B cell (primary cell): ENCODE data around the gene SDK2. TPM values are rescaled to one million over a fixed set of nuclear protein-coding genes. Genes with fewer than 3 reads are reported as not detected.

Source experiments
- ATAC-seq: fragments of 200-7000 bp; cut with Tn5 transposase; one replicate; pipeline ENCODE4 v1.10.0; 2021; ENCODE audit warnings: low read depth, mild to moderate bottlenecking, moderate number of reproducible peaks, moderate library complexity
- CTCF ChIA-PET: fragments of 350-600 bp; sonication (Branson Sonifier 250); formaldehyde crosslinking; loops from one replicate; lab custom pipeline; 2021; ENCODE audit warnings: antibody characterized with exemption, inconsistent platforms; lab: Charles Lee
- POLR2A ChIA-PET: fragments of 350-600 bp; sonication (Branson Sonifier 250); formaldehyde crosslinking; loops from one replicate; lab custom pipeline; 2021; ENCODE audit warnings: antibody characterized with exemption; lab: Charles Lee
- DNase-seq: peaks from one replicate; pipeline ENCODE4 v3.0.0; 2013
- H2AFZ ChIP-seq: 2 replicates; pipeline ENCODE4 v1.6.1; 2012; ENCODE audit warnings: mild to moderate bottlenecking, low read depth, low read length; ENCODE audit not compliant: insufficient read depth, poor library complexity, severe bottlenecking
- H3K27ac ChIP-seq, 2 donors: 1 replicate in 1 of 2; 2 replicates in 1 of 2; pipeline ENCODE4 v1.5.1; 2012 to 2013; ENCODE audit warnings: low read length in 2 of 2, mild to moderate bottlenecking in 2 of 2, moderate library complexity in 1 of 2
- H3K27me3 ChIP-seq, 4 experiments: fragments of 200-600 bp in 1 of 4; sonication (generic) in 1 of 4; replicated peaks in 1 of 4; 1 replicate in 2 of 4; 2 replicates in 2 of 4; pipeline versions ENCODE4 v1.6.1 to v1.7.0; 2013 to 2016; ENCODE audit warnings: low read length in 3 of 4, mild to moderate bottlenecking in 2 of 4, mixed read lengths in 1 of 4, moderate library complexity in 1 of 4; ENCODE audit not compliant: insufficient read depth in 4 of 4, control insufficient read depth in 3 of 4; ENCODE audit errors: control extremely low read depth in 1 of 4
- H3K36me3 ChIP-seq, 2 experiments: replicated peaks in 1 of 2; 1 replicate in 1 of 2; 2 replicates in 1 of 2; pipeline versions ENCODE4 v1.6.1 to v1.7.1; 2013; ENCODE audit warnings: low read length in 1 of 2; ENCODE audit not compliant: insufficient read depth in 2 of 2, control insufficient read depth in 1 of 2; ENCODE audit errors: control extremely low read depth in 1 of 2, extremely low read depth in 1 of 2
- H3K4me1 ChIP-seq, 2 donors: fragments of 200-600 bp in 1 of 2; sonication (generic) in 1 of 2; 1 replicate in 1 of 2; 2 replicates in 1 of 2; pipeline versions ENCODE4 v1.5.1 to v1.6.1; 2013 to 2017; ENCODE audit warnings: low read length in 2 of 2; ENCODE audit not compliant: control insufficient read depth in 2 of 2, insufficient read depth in 2 of 2
- H3K4me2 ChIP-seq: replicated peaks from 2 replicates; pipeline ENCODE3; 2012; ENCODE audit warnings: mild to moderate bottlenecking, low read depth, low read length; ENCODE audit not compliant: poor library complexity, severe bottlenecking
- H3K4me3 ChIP-seq, 5 experiments: fragments of 200-600 bp in 1 of 5; sonication (generic) in 1 of 5; 1 replicate in 3 of 5; 2 replicates in 2 of 5; pipeline versions ENCODE4 v1.5.1 to v1.7.0; 2011 to 2016; ENCODE audit warnings: low read length in 4 of 5, mild to moderate bottlenecking in 4 of 5, low read depth in 2 of 5, control low read depth in 1 of 5, moderate library complexity in 1 of 5; ENCODE audit not compliant: insufficient read depth in 1 of 5; ENCODE audit errors: control extremely low read depth in 1 of 5, extremely low read depth in 1 of 5
- H3K79me2 ChIP-seq: fragments of 200-600 bp; sonication (generic); one replicate; pipeline ENCODE4 v1.6.0; 2016; ENCODE audit warnings: low read length; ENCODE audit not compliant: control insufficient read depth, insufficient read depth
- H3K9ac ChIP-seq: fragments of 200-600 bp; sonication (generic); 2 replicates; pipeline ENCODE4 v1.6.1; 2017; ENCODE audit warnings: mild to moderate bottlenecking, low read length, moderate library complexity
- H3K9me3 ChIP-seq, 3 donors: one replicate each; pipeline versions ENCODE4 v1.6.1 to v1.7.1; 2013; ENCODE audit warnings: low read length in 2 of 3; ENCODE audit not compliant: control insufficient read depth in 2 of 3, insufficient read depth in 1 of 3; ENCODE audit errors: control extremely low read depth in 1 of 3
- H4K20me1 ChIP-seq: 2 replicates; pipeline ENCODE4 v1.6.0; 2012; ENCODE audit warnings: mild to moderate bottlenecking, low read length; ENCODE audit not compliant: insufficient read depth, control insufficient read depth, poor library complexity, severe bottlenecking
- H3K27ac Mint-ChIP-seq: one replicate; pipeline ENCODE4 v1.8.0; 2021; ENCODE audit warnings: mixed read lengths
- H3K27me3 Mint-ChIP-seq: one replicate; pipeline ENCODE4 v1.8.0; 2021; ENCODE audit warnings: mixed read lengths
- H3K4me1 Mint-ChIP-seq: one replicate; pipeline ENCODE4 v1.8.0; 2021; ENCODE audit warnings: mixed read lengths
- H3K4me3 Mint-ChIP-seq: one replicate; pipeline ENCODE4 v1.8.0; 2021; ENCODE audit warnings: mixed read lengths
- H3K9me3 Mint-ChIP-seq: one replicate; pipeline ENCODE4 v1.8.0; 2022; ENCODE audit warnings: mixed read lengths; ENCODE audit not compliant: insufficient read depth
- EZH2 ChIP-seq: IDR thresholded peaks from 2 replicates; pipeline ENCODE4 v1.6.1; 2012; ENCODE audit warnings: borderline replicate concordance, low read depth, mild to moderate bottlenecking, moderate library complexity, low read length; ENCODE audit not compliant: insufficient read depth, poor library complexity, severe bottlenecking
- WGBS: methylation state at CpG from one replicate; pipeline ENCODE4 v1.1.5; 2013; ENCODE audit warnings: missing lambda C conversion rate; ENCODE audit not compliant: insufficient coverage; 5-methylcytosine and 5-hydroxymethylcytosine counted together
- intact Hi-C: fragments of 100-400 bp; cut with micrococcal nuclease; formaldehyde crosslinking; loops from one replicate; pipeline ENCODE4 v1.10.0; 2022
- polyA plus RNA-seq: library from polyadenylated mRNA; depleted of rRNA; stranded (reverse); fragments of >200 nt; gene quantifications from 2 replicates; pipeline ENCODE4 v1.2.3, GENCODE V29; 2012
- total RNA-seq, 2 donors: library from RNA; stranded (reverse); fragments of 120-200 nt in 1 of 2; gene quantifications; 1 replicate in 1 of 2; 2 replicates in 1 of 2; pipeline versions ENCODE4 v1.2.3 to v1.2.4, GENCODE V29; 2013 to 2022
- TF ChIP-seq, protein P1 (sequence below): fragments of 200-600 bp; IDR thresholded peaks from one replicate; pipeline ENCODE4 v1.8.0; 2022; ENCODE audit warnings: antibody characterized with exemption, mild to moderate bottlenecking

Gene SDK2
- total and polyA plus RNA-seq, 2 donors (not counting 1 experiment from before 2014, with no cell fraction given): 3.2 to 13.0 TPM

DNA sequence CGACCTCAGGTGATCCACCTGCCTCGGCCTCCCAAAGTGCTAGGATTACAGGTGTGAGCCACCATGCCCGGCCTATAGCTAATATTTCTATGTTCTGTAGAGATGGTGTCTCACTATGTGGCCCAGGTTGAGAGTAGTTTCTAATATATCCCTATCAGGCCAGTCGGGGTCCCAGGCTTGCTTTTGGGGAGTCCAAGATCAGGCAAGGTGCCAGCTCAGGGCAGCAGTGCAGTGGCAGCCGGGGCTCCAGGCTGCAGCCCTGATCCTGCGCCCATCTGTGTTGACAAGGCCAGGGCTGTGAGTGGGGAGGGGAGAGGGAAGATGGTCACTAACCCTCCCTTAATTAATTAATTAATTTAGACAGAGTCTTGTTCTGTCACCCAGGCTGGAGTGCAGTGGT is 254.8 kb downstream of the SDK2 start:
- DNase-seq: no peak
- H3K4me2 ChIP-seq: no peak overlapping the region
- Mint-ChIP-seq H3K9me3 (no peaks in the 10 kb centered on the region), H3K27ac (no peak overlapping the region), H3K27me3 (no peaks in the 10 kb centered on the region), H3K4me1 (no peaks in the 10 kb centered on the region), H3K4me3 (no peak overlapping the region)
- H2AFZ ChIP-seq: no peak overlapping the region
- no peak overlapping the region for H3K4me3 ChIP-seq
- no peaks in the 10 kb centered on the region for H4K20me1 ChIP-seq
- WGBS: 78% methylated on average over 4 of the region's 6 CpGs
- no peaks in the 10 kb centered on the region for H3K79me2 ChIP-seq
- ATAC-seq: no peak
- intact Hi-C loops: no loop called here
- ChIA-PET POLR2A (no interaction called here), CTCF (no interaction called here)
- H3K4me1 ChIP-seq: no peaks in the 10 kb centered on the region
- no peak for TF ChIP-seq EZH2
- TF ChIP-seq, protein P1, sequence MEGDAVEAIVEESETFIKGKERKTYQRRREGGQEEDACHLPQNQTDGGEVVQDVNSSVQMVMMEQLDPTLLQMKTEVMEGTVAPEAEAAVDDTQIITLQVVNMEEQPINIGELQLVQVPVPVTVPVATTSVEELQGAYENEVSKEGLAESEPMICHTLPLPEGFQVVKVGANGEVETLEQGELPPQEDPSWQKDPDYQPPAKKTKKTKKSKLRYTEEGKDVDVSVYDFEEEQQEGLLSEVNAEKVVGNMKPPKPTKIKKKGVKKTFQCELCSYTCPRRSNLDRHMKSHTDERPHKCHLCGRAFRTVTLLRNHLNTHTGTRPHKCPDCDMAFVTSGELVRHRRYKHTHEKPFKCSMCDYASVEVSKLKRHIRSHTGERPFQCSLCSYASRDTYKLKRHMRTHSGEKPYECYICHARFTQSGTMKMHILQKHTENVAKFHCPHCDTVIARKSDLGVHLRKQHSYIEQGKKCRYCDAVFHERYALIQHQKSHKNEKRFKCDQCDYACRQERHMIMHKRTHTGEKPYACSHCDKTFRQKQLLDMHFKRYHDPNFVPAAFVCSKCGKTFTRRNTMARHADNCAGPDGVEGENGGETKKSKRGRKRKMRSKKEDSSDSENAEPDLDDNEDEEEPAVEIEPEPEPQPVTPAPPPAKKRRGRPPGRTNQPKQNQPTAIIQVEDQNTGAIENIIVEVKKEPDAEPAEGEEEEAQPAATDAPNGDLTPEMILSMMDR: no peak
- H3K27me3 ChIP-seq: no peaks in the 10 kb centered on the region
- no peak overlapping the region for H3K9ac ChIP-seq
- H3K27ac ChIP-seq: no peak overlapping the region
- H3K36me3 ChIP-seq: peaks cover 0 to 24% of the 10 kb centered on the region in 2 experiments
- H3K9me3 ChIP-seq: no peaks in the 10 kb centered on the region

DNA sequence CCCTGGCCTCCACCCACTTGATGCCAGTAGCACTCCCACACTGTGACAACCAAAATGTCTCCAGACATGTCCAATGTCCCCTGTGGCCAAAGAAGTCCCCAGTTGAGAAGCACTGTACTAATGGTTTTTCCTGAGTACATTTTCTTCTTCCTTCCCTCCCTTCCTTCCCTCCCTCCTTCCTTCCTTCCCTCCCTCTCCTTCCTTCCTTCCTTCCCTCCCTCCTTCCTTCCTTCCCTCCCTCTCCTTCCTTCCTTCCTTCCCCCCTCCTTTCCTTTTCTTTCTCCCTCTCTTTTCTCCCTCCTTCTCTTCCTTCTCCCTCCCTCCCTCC is 255.7 kb downstream of the SDK2 start:
- no peak for DNase-seq
- Histone ChIP-seq H3K4me2 (no peak overlapping the region), H3K4me1 (no peaks in the 10 kb centered on the region), H2AFZ (no peak overlapping the region), H3K27ac (no peak overlapping the region), H3K9ac (no peak overlapping the region), H4K20me1 (no peaks in the 10 kb centered on the region), H3K27me3 (no peaks in the 10 kb centered on the region), H3K4me3 (no peak overlapping the region), H3K9me3 (no peaks in the 10 kb centered on the region), H3K36me3 (peaks cover 0 to 24% of the 10 kb centered on the region in 2 experiments), H3K79me2 (no peaks in the 10 kb centered on the region)
- intact Hi-C loops: no loop called here
- CTCF ChIA-PET: interaction anchor here (0.6 to 0.7 kb wide), 2 partner anchors 232 to 324 kb away, joined by 3 to 5 read pairs; no protein-coding TSS in a partner anchor
- Mint-ChIP-seq H3K4me3 (no peak overlapping the region), H3K27me3 (no peaks in the 10 kb centered on the region), H3K9me3 (no peaks in the 10 kb centered on the region), H3K27ac (no peak overlapping the region), H3K4me1 (no peaks in the 10 kb centered on the region)
- TF ChIP-seq, protein P1: no peak
- TF ChIP-seq EZH2: no peak
- POLR2A ChIA-PET: no interaction called here
- no peak for ATAC-seq
